ENCODE data around the gene OR5H14.
"Not testable (repeated sequence)": the region's sequence is repeated elsewhere in the genome, so short reads cannot be mapped to it uniquely, and the experiment has no call there.

OR5H14 gene

DNA sequence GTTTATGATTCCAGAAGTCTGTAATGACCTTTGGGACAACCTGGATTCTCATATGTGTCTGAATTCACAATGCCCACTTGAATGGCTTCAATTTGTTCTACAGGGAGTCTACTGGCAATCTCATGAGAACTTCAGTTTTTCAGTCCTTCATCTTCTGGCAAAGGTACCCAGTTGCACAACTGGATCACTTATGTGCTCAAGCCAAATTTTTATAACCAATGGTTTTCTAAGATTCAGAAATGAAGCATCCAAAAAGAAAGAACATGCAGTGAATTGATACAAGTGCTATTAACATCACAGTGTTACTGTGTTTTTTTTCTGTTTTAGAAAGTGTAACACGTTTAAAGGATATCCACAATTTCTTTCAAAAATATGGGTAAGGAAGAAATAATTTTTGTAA lies at the start of gene OR5H14:
Gene OR5H14 (plus strand): TSS at position 301 of the 400 bp plus-strand sequence. CDS start 1,907 bp downstream, outside the sequence.
- DNase-seq, result no peak

DNA sequence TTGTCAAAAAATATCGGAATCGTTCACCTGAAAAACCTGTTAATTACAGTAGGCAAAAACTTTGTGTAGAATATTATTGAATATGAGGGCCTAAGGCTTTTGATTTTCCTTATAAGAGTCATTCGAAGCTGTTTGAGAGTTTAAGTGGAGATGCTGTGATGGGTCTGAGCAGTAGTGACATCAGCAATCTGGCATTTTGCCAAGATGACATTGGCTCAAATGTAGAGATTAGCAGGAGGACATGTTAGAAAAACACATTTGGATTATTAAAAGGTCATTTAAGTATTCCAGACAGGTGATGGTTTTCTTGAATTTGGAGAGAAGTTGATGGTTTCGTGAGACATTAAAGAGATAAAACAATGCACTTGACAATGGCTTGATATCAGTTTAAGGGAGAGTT lies 47.4 kb upstream of the OR5H14 start:
- DNase-seq, result no peak

DNA sequence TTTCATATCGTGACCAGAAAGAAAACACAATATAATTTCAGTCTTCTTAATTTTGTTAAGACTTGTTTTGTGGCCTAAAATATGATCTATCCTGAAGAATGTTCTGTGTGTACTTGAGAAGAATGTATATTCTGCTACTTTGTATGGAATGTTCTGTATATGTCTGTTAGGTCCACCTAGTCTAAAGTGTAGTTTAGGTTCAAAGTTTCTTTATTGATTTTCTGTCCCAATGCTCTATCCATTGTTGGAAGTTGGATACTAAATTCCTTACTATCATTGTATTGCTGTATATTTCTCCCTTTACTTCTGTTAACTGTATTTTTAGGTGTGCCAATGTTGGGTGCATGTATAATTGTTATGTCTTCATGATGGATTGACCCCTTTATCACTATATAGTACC lies 39.1 kb upstream of the OR5H14 start:
- DNase-seq, result no peak

DNA sequence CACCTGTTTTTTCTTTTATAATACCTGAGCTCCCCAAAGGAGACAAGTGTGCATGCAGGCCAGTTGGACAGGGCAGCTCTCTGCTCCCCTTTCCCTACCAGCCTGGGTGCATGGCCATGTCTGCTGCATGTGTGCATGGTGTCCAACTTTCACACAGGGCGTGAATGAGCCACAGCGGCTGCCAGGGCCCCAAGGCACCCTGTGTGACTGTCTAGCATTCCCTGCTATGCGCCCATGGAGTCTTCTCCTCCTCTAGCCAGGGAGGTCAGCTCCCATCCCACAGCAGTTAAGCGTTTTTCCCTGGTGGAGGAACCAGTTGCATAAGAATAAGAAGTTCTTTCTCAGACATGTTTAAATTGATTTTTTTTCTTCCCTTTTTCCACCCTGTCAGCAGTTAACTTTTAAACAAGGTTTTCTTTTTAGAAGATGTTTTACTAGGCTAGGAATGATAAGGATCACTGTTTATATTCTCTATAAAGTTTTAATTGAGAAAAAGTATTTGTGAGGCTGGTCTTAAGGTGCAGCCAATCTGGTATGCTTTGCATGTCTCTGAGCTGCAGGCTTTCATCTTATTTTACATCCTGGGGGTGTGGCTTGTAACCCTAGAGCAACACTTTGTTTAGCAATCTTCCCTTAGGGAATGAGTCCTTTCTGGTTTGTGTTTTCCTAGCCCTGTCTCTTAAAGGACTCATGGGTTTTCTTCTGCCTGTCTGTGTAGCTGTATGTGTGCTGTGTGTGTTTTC lies 37.3 kb upstream of the OR5H14 start:
- DNase-seq, result no peak

DNA sequence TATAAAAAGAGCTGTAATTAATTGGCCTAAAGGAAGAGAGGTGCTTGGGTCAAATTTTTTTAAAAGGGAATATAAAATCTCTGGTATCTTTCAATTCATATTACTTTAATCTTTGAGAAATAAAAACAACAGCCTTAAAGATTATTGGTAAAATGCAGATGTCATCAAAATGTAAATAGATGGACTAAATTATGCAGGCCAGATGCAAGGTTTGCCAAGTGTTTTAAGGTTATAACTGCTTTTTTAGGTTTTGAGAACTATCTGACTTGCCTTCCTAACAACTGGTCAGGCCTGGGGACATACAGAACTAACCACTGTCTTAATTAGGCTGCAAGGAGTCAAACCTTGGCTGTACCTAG lies 36.8 kb upstream of the OR5H14 start:
- DNase-seq, result no peak

DNA sequence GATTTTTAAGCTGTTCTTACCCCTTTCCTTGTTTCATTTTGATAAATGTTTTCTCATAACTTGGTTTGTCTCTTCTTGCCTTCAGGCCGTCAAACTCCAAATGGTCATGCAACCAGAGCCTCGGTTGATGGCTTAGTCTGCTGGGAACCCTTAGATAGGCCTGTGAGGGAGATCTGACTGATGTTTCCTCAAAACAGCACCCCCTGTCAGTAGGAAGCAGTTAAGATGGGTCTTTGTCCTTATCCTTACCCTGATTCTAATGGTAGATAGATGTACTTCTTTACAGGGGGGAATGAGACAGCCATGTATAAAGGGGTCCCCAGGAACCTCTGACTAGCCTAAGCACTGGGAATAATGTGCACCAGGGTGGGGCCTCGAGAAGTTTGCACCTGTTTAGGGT lies 33.0 kb upstream of the OR5H14 start:
- DNase-seq, result no peak

DNA sequence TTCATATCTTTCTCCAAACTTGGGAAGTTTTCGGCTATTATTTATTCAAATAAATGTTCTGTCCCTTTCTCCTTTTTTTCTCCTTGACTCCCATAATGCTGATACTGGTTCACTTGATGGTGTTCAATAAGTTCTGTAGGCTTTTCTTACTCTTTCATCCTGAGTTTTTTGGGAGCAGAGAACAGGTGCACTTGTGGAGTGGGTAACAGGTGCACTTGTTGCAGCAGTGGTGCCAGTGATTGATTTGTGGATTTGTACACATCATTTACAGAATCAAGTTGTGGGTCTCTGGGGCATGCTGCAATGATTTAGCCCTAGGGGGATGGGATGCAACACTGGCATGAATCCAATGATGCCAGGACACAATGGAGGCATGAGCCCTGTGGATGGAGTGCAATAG lies 31.6 kb upstream of the OR5H14 start:
- DNase-seq, result no peak

DNA sequence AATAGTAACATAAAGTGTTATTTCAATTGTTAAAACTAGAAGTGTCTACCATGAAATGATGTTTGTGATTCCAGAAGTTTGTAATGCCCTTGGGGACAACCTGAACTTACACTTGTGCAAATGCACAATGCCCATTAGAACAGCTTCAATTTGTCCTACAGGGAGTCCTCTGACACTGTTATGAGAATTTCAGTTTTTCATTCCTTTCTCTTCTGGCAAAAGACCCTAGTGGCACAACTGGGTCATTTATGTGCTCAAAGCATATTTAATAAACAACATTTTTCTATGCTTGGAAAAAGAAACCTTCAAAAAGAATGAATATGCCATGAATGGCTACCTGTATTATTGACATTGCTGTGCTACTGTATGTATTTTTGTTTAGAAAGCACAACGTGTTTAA lies 16.9 kb upstream of the OR5H14 start, which contains the start of gene OR5H1:
Gene OR5H1 (plus strand): TSS at position 301 of the 400 bp plus-strand sequence. CDS start 1,977 bp downstream, outside the sequence.
- DNase-seq, result no peak

DNA sequence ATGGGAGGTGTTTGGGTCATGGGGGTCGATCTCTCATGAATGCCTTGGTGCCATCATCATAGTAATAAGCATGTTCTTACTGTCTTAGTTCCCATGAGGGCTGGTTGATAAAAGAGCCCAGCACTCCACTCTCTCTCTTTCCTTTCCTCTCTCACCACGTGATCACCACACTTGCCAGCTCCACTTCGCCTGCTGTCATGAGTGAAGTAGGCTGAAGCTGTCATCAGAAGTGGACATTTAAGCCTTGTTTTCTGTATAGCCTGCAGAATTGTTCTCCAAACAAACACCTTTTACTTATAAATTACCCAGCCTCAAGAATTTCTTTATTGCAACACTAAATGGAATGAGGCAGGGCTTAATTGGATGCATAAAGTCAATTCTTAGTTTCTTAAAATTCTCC lies 10.6 kb upstream of the OR5H14 start:
- no peak for DNase-seq

DNA sequence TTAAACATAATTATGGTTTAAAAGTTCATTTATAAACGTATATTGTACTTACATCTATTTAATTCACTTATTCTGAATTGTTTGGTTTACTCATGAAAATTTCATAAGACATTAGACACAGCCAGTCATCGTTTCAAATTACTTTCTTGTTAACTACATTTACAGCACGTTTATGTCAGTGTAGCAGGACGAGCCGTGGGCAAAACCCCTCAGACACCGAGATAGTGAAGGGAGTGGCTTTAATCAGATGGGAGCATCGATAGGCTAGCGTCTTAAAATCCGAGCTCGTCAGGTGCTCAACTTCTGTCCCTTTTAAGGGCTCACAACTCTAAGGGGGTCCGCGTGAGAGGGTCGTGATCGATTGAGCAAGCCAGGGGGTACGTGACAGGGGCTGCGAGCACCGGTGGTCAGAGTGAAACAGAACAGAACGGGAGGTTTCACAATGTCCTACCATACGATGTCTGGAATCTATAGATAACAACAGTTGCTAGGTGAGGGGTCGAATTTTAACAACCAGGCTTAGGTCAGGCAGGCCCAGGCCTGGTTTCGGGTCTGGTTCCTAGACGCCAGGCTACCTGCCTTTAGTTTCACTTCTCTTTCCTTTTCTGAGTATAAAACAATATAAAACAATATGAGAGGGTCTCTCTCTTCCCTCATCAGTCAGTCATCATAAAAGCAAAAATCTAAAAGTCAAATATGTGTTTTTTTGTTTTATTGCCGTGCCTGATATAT lies 9.3 kb upstream of the OR5H14 start:
- not testable (repeated sequence) for DNase-seq

DNA sequence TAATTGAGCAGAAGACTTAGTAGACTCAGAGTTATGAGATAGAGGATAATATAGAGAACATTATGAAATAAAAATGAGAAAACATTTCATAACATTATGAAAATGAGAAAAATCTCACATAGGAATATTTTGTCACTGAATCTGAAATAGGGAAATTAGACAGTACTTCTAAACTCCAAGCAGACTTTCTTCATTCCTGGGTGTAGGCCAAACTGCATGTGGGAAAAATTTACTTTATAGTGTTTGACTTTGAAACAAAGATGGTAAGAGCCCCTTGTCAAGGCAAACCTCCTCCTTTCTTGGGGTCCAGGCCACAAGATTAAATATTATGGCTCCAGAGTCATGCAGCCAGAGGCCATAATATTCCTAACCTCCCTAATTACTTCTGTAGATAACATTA lies 6.7 kb upstream of the OR5H14 start:
- DNase-seq, result no peak

DNA sequence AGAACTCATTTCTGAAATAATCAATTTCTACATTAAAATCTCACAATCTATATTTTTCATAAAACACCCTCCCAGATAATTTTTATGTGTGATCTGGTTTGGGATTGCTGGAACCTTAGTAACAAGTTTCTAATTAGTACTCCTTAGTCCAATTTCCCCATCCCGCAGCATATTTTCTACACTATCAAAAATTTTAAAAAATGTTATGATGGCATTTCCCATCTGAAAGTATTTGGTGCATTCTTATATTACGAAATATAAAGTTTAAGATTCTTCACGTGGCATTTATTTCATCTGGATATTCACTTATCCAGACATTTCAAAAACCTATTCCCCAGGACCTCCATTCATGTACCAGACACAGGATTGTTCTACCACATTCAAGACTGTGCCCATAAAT lies 1.5 kb downstream of the OR5H14 start:
- no peak for DNase-seq

DNA sequence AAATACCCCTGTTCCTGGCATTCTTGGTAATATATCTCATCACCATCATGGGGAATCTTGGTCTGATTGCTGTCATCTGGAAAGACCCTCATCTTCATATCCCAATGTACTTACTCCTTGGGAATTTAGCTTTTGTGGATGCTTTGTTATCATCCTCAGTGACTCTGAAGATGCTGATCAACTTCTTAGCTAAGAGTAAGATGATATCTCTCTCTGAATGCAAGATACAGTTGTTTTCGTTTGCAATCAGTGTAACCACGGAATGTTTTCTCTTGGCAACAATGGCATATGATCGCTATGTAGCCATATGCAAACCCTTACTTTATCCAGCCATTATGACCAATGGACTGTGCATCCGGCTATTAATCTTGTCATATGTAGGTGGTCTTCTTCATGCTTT lies 2.2 kb downstream of the OR5H14 start:
- DNase-seq, result not testable (repeated sequence)

DNA sequence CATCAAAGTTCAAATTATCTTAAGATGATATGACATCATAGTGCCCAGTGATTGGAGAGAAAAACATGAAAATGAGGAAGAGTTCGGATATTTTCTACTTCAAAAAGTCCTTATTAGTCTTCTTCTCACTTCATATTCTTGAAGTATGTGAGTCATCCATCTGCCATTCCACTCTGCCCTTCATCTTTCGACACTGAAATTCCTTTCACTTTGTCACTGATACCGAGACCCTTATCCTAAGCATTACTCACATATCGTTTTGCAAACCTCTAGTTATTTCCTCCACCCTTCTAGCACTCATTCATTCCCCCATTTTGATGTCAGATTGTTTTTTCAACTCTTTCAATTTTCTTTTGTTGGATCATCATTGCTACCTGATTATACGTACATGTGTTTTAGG lies 4.0 kb downstream of the OR5H14 start:
- no peak for DNase-seq

DNA sequence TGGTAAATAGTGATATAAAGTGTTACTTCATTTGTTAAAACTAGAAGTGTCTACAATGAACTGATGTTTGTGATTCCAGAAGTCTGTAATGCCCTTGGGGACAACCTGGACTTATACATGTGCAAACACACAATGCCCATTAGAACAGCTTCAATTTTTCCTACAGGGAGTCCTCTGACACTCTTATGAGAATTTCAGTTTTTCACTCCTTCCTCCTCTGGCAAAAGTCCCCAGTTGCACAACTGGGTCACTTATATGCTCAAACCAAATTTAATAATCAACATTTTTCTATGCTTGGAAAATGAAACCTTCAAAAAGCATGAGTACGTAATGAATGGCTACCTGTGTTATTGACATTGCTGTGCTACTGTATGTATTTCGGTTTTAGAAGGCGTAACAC lies 19.1 kb downstream of the OR5H14 start, which contains the start of gene OR5H15:
Gene OR5H15 (plus strand): TSS at position 301 of the 400 bp plus-strand sequence. CDS start 2,004 bp downstream, outside the sequence.
- no peak for DNase-seq

DNA sequence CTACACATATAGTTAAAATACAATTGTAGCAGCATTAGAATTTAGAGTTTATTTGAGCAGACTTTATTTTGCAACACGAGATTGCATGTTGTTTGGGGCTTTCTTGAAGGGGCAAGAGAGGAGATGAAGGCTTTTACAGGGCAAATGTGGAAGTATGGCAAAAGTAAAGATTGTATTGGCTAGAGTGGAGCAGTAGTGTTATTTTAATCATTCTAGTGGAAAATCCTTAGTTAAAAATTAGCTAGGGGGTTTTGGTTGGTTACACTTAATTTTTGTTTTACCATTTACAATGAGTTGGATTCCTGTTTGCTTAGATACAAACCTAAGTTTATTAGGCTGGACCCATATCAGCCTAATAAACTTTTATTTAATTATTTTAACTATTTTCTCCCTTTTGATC lies 23.8 kb downstream of the OR5H14 start:
- no peak for DNase-seq

DNA sequence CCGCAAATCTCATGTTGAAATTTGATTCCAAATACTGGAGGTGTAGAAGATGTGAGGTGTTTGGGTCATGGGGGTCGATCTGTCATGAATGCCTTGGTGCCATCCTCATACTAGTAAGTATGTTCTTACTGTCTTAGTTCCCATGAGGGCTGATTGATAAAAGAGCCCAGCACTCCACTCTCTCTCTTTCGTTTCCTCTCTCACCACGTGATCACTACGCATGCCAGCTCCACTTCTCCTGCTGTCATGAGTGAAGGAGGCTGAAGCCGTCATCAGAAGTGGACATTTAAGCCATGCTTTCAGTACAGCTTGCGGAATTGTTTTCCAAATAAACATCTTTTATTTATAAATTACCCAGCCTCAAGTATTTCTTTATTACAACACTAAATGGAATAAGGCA lies 25.3 kb downstream of the OR5H14 start:
- no peak for DNase-seq

DNA sequence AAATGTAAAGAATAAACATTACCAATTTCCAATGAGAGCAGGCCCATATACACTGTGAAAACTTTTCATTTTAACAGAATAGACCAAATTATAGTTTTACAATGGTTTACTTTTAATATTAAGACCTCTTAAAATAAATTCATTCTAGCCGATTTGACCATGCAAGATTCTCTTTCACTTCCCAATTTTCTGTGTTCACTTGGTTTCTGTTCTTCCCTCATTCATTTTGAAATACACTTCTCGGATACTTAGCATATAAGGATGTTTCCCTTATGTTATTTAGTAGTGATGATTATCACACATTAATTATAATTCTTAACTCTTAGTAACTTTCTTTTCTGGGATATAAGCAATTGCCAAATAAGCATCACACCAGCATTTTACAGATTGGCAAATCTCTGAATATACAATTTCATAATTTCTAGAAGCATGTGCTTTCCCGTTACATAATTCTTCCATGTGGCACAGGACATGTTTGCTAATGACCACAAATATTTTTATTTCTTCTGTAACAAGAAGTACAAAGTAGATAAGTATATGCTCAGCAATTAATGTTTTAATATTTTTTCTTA lies 33.1 kb downstream of the OR5H14 start:
- no peak for DNase-seq

DNA sequence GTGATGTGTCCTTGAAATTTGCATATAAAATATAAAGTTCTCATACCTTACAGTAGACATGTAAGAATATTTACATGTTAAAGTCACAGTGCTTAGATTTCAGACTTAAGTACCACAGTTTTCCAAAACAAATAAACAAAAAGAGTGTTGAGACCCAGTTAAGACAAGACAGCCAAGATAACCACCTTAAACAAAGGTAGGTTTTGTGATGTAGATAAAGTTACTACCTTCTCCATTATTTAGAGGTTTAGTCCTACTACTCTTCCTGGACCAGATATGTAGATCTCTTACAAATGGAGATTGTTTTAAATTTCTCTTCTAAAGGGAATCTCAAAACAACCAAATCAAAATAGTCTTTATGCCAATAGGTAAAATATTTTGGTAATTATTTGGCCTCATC lies 34.9 kb downstream of the OR5H14 start:
- no peak for DNase-seq

DNA sequence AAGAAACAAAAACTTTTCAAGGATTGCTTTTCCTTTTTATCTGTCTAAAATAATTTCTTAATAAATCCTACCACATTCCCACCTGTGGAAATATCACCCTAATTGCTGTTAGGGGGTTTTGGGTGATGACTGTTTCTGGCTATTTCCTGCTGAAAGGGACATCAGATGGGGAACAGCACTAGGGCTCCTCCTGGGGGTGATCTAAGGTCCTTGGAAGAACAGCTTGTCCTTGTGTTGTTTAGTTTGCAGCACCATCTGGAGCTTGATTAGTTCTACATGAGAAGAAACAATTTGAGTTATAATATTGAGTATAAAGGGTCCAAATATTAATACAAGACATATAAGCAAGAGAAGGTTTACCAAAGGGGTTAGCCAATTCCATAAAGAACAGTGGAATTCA lies 37.9 kb downstream of the OR5H14 start:
- no peak for DNase-seq

DNA sequence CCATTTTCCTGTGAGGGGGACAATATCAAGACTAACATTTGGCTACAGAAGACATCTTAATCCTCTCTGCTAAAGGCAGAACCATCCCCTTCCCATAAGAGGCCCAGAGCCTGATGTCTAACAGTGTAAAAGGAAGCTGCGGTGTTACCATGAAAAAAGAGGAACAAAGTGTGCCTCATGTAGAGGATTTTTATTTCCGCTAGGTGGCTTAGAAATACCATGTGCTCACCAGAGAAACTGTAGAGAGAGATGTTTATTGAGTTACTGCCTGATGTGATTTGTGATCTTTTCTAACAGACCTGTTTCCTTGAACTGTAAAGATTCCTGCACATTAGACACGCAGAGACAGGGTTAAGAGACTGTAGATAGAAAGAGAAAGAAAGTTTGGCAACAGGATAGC lies 41.3 kb downstream of the OR5H14 start:
- no peak for DNase-seq

DNA sequence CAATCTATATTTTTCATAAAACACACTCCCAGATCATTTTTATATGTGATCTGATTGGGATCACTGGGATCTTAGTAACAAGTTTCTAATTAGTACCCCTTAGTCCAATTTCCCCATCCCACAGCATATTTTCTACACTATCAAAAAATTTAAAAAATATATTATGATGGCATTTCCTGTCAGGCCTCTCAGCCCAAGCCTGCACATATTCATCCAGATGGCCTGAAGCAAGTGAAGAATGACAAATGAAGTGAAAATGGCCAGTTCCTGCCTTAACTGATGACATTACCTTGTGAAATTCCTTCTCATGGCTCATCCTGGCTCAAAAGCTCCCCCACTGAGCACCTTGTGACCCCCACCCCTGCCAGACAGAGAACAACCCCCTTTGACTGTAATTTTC lies 43.6 kb downstream of the OR5H14 start:
- DNase-seq, result not testable (repeated sequence)

DNA sequence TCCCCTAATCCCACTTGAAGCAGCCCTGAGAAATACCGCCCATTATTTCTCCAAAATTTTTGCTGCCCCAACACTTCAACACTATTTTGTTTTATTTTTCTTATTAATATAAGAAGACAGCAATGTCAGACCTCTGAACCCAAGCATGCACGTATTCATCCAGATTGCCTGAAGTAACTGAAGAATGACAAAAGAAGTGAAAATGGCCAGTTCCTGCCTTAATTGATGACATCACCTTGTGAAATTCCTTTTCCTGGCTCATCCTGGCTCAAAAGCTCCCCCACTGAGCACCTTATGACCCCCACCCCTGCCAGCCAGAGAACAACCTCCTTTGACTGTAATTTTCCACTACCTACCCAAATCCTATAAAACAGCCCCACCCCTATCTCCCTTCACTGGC lies 49.0 kb downstream of the OR5H14 start:
- not testable (repeated sequence) for DNase-seq

DNA sequence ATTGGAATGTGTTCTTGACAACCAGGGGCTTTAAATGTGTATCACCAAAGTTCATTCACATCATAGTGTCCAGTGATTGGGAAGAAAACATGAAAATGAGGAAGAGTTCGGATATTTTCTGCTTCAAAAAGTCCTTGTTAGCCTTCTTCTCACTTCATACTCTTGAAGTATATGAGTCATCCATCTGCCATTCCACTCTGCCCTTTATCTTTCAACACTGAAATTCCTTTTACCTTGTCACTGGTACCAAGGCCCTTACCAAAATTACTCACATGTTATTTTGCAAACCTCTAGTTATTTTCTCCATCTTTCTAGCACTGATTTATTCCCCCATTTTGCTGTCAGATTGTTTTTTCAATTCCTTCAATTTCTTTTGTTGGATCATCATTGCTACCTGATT lies 51.7 kb downstream of the OR5H14 start:
- no peak for DNase-seq

All from activated effector memory CD4-positive, alpha-beta T cell treated with anti-CD3 and anti-CD28 coated beads, Interleukin-2, amount 50 U/mL, for 16 hours (primary cell).